ENCODE data around the gene CPLX1.
"Not testable (repeated sequence)": the region's sequence is repeated elsewhere in the genome, so short reads cannot be mapped to it uniquely, and the experiment has no call there.

CPLX1 gene

DNA sequence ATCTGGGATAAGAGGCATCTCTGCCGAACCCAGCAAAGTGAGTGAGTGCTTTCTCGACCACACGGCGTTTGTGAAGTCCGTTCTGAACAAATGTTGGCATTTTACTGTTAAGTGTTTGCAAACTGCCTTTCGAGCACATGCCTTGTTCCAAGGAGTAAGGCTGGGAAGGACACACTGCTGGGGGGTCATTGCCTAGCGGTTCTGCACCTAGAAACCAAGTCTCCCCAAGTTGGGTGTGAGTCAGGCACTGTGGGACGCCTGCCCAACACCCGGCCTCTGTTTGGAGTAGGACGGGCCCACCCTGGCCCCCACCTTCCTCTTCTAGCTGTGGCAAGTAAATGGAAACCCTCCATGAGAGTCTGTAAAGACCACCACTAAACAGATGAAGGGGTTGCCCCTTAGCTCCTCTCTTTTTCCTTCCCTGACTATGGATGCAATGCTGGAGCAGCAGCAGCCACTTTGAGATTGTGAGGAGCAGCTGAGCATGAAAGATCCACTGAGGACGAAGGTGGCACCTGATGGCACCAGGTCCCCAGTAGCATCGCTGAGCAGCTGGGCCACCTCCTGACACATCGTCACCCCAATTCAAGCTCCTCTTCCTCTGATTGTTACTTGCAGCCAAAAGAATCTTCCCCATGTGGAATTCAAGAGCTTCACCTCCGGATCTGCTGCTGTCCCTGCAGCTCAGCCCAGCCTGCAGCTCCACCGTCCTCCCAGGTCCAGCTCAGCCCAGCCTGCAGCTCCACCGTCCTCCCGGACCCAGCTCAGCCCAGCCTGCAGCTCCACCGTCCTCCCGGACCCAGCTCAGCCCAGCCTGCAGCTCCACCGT lies 6.3 kb downstream of the CPLX1 start:
- DNase-seq (ENCODE audit: low read depth) = no peak

DNA sequence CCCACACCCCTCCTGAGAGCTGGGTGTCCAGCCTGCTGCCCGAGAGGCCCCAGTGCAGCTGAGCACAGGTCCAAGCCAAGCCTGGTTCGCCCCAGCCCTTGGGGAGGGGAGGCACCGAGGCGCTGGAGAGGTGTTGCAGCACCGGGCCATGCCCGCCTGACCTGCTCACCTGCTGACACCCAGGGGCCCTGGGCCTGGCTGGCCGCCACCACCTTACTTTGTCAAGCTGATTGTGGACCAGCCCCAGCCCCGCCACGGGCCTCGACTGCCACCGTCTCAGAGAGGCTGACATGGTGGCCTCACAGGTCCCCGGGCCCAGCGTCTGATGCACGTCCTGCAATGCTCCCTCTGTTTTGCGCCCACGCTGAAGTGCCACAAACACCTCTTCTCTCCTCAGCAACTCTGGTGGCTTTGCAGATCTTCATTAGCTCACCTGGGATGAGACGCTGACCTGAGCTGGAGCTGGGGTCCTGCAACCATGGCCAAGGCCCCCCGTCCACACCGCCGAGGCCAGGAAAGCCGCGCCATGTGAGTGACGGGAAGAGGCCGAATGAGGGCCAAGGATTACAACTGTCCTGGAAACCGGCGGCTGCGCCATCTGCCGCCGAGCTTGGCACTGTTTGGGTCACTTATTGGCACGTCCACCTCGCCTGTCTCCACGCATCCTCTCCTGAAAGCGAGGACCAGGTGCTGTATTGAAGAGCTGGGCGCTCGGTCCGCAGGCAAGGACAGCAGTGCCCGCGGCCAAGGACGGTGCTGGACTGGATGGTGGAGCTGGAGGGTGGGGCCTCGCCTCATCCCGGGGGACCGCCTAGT lies 7.6 kb downstream of the CPLX1 start:
- DNase-seq (ENCODE audit: low read depth) = no peak

DNA sequence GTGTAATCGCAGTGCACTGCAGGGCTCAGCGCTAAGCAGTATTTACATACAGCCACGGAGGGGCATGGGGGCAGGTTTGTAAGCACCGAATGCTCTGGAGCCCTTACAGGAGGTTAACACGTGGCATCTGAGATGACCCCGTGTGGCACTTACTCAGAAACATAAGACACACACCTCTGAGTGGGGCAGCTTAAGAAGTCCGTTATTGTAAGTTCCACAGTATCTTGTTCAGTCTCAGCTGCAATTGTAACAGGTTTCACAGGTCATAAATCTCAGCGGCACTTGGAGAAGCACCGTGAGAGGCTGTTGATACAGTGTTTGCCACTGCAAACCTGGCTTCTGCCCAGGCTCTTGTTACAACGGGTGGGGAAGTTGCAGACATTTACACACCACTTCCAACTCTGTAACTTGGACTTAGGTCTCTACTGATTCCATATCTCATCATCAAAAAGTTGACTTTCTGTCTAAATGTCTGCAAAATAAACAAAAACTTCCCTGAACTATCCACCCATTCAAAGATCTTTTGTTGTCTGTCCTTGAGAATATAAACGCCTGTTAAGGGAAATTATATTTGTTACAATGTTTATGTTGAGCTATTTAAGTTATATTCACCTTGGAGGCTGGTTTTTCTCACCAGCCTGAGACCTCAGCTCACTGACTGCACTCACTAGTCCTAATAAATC lies 10.3 kb downstream of the CPLX1 start:
- DNase-seq (ENCODE audit: low read depth) = no peak

DNA sequence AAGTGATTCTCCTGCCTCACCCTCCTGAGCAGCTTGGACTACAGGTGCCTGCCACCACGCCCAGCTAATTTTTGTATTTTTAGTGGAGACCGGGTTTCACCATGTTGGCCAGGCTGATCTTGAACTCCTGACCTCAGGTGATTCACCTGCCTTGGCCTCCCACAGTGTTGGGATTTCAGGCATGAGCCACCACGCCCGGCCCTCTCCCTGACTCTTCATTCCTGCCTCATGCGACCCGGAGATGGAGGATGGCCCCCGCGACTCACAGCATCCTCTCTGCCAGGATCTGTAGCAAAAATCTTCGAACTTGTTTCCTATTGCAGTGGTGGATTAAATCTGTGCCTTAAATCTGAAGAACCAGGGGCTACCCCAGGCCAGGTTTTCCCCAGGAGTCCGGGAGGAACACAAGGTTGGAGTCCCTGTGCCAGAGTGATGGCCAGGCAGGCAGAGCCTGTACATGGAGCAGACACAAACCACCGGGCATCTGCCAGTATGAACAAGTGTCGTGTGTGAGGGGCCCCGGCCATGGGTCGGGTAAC lies 11.5 kb downstream of the CPLX1 start:
- DNase-seq (ENCODE audit: low read depth) = no peak

DNA sequence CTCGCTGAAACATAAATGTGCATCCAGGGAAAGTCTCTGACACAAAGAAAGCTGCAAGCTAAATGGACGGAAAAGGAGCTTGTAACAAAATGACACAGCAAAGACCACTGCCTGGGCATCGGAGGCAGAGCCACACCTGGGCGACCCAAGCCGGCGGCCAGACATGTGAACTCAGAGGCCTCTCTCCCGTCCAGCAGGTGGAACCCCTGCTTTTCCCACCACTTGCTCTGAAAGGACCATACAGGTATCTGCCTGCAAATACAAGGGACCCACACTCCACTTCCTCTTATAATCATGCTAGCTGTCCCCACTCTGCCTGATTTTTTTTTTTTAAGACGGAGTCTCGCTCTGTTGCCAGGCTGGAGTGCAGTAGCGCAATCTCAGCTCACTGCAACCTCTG lies 12.0 kb downstream of the CPLX1 start:
- no peak for DNase-seq (ENCODE audit: low read depth)

DNA sequence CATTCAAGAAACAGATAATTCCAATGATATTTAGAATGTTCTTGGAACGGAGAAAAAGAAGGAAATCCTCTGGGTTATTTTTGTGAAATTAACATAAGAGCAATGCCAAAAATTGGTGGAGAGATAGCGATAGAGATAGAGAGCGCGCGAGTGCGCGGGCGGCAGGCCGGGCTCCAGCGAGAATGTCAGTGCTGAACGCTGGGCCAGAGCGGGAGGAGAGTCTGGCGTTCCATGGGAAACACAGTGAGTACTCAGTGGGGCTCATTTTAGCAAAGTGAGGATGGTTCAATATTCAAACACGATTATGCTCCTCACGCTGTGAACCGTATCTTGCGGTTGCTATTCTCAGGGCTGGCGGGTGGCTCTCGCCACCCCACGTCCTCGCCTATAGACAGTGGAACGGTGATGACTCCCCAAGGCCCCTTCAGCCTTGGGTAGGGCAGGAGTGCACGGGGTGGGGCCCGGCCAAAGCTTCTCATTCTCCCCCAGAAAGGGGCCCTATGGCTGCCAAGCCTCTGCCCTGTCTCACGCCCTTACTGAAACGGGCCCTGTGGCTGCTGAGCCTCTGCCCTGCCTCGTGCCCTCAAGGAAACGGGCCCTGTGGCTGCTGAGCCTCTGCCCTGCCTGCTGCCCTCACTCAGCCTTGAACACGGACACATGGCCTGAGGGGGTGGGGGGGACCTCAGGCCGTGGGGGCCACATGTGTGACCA lies 16.9 kb downstream of the CPLX1 start:
- no peak for DNase-seq (ENCODE audit: low read depth)

DNA sequence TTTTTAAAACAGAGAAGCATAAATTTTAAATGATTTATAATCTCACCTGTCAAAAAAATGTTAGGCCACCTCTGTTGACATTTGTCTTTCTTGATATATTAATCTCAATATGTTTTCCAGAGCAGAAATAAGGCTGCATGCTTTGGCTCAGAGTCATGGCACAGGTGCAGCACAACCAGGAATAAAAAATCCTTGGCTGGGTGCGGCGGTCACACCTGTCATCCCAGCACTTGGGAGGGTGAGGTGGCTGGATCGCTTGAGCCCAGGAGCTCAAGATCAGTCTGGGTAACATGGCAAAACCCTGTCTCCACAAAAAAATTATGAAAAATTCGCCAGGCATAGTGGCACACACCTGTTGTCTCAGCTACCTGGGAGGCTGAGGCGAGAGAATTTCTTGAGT lies 18.1 kb downstream of the CPLX1 start:
- no peak for DNase-seq (ENCODE audit: low read depth)

DNA sequence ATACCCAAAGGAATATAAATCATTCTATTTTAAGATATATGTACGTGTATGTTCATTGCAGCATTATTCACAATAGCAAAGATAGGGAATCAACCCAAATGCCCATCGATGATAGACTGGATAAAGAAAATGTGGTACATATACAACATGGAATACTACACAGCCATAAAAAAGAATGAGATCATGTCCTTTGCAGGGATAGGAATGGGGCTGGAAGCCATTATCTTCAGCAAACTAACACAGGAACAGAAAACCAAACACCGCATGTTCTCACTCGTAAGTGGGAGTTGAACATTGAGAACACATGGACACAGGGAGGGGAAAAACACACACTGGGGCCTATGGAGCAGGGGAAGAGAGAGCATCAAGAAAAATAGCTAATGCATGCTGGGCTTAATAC lies 18.9 kb downstream of the CPLX1 start:
- DNase-seq (ENCODE audit: low read depth) = not testable (repeated sequence)

DNA sequence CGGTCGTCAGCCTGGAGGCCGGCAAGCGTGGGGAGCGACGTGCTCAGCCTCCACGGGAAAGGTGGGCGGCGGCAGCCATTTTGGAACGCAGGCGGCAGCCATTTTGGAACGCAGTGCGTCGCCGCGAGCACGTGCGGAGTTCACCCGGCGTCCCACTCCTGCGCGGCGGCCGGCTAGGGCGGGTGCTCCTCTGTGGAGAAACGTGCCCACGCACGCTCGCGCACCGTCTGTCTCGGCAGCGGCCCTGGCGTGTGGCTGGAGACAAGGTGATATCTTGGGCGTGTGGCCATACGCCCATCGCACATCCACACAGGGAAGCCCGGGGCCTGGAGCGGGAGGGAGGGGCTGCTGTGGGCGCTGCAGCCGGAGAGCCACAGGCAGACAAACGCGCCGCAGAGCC lies 21.1 kb downstream of the CPLX1 start:
- no peak for DNase-seq (ENCODE audit: low read depth)

DNA sequence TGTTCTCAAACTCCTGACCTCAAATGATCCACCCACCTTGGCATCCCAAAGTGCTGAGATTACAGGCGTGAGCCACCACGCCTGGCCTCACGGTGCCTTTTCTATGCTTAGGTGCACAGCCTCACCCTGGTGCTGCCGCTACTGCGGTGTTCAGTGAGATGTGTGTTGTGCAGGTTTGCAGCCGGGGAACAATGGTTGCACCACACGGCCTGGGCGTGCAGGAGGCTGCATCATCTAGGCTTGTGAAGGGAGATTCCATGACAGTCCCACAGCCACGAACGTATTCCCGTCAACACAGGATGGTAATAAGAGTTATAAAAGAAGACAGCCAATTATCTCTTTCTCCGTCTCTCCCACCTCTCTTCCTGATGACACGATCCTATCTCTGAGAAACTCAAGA lies 22.0 kb downstream of the CPLX1 start:
- no peak for DNase-seq (ENCODE audit: low read depth)

DNA sequence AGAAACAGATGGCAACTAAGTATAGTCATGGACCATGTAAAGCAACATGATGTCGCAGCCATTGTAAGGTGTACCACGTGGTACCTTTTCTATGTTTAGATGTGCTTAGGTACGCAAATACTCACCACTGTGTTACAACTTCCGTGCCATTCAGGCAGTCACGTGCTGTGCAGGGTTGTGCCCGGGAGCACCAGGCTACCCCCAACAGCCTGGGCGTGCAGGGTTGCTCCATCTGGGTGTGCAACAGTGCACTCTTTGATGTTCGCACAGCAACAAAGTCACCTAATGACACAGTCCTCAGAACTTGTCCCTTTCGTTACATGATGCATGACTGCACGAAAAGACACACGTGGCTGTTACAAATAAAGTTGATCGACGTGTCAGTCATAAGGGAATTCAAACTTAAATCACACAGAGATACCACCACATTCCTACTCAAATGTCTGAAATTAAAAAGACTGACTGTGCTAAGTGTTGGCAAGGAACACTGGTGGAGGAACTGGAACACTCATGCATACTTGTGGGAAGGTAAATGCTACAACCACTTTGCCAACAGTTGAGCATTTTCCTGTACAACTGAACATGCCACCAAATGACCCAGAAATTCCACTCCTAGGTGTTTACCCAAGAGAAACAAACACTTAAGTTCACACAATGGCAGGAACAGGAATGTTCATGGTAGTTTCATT lies 24.3 kb downstream of the CPLX1 start:
- DNase-seq (ENCODE audit: low read depth) = no peak

DNA sequence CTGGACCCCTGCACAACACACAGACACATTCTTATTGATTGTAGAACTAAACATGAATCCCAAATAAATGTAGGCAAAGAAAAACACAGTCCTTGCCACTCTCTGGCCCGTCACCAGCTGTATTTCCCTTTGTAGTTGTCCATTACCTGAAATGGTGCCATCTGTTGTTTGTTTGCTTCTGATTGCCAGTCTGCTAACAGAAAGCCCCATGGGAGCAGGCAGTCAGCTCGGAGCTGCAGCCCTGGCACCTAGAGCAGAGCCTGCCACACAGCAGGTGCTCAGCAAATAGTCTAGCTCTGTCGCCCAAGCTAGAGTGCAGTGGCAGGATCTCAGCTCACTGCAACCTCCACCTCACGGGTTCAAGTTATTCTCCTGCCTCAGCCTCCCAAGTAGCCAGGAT lies 28.9 kb downstream of the CPLX1 start:
- DNase-seq (ENCODE audit: low read depth) = no peak

DNA sequence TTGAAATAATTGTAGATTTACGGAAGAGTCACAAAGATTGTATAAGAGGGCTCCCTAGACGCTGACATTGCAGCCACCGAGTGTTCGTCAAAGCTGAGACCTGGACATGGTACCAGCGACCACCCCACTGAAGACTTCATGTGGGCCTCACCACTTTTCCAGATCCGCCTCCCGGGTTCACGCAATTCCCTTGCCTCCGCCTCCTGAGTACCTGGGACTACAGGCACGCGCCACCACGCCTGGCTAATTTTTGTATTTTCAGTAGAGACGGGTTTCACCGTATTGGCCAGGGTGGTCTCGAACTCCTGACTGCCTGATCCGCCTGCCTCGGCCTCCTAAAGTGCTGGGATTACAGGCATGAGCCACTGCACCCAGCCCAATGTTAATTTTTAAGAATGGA lies 29.7 kb downstream of the CPLX1 start:
- DNase-seq (ENCODE audit: low read depth) = no peak

DNA sequence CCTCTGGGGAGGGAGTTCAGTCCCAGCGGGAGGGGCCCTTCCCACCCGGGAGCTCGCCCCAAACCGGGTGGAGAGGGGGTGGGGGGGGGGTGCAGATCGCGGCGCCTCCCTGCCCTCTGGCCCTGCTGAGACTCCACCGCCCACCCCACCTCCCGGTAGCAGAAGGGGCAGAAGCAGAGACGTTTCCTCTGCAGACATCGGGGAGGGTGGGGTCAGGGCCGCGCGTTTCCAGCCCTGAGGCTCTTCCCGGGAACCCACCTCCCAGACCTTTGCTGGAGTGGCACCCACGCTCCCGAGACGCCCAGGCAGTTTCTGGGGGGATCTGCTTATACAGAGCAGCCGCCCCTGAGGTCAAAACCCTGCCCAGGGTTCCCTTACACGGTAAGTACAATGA lies 30.2 kb downstream of the CPLX1 start:
- no peak for DNase-seq (ENCODE audit: low read depth)

DNA sequence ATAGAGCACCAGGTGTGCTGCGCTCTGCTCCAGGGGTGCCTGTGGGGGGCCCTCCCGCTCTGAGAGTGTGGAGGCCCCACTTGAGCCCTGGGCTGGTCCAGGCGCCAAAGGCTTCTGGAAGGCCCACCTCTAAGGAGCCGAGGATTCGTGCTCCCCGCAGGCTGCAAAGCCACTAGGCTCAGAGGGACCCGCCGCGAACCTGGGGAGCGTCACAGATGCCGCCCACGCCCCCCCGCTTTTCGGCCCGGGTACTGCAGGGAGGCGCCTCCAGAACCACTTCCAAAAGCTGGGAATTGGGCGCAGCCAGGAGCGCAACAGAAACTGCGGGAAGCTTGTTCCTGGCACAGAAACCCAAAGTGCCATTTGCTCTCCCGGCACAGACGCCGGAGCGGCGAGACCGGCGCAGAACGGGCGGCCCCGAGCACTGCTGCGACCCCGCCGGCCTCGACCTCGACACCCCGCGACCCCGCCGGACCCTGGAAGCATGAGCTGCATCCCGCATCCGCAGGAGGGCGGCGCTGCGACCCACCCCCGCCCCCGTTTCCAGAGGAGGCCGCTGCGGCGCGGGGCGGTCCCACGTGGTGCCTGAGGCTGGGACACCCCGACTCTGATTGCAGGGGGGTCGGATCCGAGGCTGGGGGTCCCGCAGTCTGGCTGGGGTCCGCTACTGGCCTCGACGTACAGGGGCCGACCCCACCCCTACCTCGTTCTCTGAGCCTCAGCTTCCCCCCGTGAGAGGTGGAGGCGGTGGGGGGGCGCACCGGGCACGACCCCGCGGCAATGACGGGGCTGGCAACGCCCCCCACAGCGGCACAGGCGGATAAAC lies 30.8 kb downstream of the CPLX1 start:
- no peak for DNase-seq (ENCODE audit: low read depth)

DNA sequence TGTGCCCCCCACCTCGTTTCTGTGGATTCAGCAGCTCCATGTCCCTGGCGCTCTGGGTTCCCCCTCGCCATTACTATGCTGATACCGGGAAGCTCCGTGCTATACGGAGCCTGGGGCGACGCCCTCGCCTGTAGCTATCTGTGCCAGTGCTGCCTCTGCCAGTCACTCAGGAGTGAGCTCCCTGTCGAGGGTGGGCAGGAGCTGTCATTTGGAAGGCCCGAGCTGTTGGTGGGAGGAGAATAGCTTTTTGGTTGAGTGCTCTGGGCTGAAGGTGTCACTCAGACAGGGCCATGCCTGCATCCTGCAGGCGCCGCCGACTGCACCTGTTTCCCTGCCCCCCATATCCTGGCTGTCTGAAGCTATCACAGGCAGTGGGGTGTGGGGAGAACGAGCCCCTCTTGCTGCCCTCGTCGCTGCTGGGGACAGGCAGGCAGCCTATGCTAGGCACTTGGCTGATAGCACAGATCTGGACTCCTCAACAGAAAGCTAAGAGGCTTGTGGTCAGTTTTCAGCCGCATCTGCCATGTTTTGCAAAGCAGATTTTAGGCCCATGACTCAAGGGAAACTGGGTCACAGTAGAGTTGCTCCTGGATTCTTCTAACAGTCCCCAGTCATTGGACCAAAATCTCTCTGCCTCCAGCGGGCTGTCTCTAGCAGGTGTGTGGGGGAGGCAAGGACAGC lies 31.8 kb downstream of the CPLX1 start:
- no peak for DNase-seq (ENCODE audit: low read depth)

DNA sequence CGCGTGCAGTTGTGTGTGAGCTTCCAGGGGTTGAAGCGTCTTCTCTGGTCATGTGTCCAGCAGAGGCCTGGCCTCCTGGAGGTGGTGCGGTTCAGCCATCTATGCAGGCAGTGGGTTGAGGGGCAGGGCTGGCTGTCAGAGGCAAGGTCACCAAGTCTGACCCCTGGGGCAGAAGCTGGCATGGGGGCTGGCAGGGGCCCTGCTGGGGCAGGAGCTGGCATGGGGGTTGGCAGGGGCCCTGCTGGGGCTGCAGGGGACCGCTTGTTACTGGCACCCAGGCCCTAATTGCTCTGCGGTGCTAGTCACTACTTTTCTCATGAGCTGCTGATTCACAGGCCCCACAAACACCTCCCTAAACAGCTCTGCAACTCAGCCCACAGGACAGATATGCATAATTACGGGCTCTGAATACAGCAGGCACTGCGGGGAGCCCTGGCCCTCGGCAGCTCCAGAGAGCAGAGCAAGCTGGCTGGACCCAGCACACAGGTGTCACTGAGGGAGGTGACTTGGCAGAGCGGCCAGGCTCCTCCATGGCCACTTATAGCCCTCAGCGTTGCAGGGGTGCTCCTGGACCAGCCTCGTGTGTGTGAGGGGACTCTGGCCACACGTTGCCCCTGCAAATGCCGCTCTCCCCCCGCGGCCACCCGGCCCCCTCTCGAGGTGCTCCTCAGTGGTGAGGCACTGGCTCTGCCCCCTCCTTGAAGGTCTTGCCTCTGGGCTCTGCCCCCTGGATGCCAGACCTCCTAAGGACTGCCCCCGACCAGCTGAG lies 32.7 kb downstream of the CPLX1 start:
- DNase-seq (ENCODE audit: low read depth) = no peak

DNA sequence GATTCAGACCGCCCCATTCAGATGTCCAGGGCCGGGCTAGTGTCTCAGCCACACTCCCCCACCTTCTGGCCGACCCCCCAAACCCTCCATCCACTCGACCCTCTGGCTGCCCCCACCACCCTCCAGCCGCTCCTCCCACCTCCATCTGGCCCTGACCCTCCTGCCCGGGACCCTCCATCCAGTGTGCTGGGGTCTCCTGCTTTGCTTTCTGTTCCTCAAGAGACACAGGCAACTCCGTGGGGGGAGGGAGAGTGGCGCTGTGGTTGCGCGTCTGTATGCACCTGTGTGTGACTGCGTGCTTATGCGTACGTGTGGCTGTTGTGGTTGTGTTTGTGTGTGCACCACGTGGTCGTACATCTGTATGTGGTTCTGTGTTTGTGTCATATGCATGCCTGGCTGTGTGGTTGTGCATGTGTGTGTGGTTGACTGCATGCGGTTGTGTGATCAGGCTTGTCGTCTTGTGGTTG lies 33.3 kb downstream of the CPLX1 start:
- DNase-seq (ENCODE audit: low read depth) = no peak

Measured in fibroblast of gingiva (primary cell).